ENCODE measurements around the gene ASB8.
A peak's percentile ranks its signal among the peaks of the same experiment; 100 is the strongest.
"Not testable (repeated sequence)": the region's sequence is repeated elsewhere in the genome, so short reads cannot be mapped to it uniquely, and the experiment has no call there.

The ASB8 gene

DNA sequence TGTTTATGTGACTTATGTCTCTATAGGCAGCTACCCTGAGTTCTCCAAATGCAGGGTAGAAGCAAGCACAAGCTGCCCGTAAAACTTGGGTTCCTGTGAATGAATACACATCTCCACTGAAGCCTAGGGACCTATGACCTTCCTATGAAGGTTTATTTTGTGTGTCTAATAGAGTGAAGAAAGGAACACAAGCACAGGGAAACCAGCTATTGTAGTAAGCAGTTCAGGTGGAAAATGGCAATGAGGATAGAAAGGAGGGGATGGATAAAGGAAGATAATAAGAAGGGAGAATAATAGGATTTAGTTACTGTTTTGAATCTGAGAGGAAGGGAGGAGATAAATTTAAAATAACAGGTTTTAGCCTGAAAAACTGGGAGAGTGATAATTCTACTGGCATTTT lies 35.8 kb downstream of the ASB8 start:
- H3K4me3 ChIP-seq: no peak overlapping the region
- H4K20me1 ChIP-seq: no peaks in the 10 kb centered on the region
- no peaks in the 10 kb centered on the region for H3K9me3 ChIP-seq (replicated peaks in 1 of 11)
- H3K27ac ChIP-seq: no peak overlapping the region
- no peak for TF ChIP-seq Cebpa-rat (IDR thresholded peaks at IDR 0.05)
- H3K36me3 ChIP-seq: peaks cover 40 to 50% (median 45%) of the 10 kb centered on the region in 11 experiments
- peak overlapping the region in 5 of 11 experiments; percentile 80 to 96 (median 90); a peak in 5 of 22 replicates for H3K4me2 ChIP-seq
- no peaks in the 10 kb centered on the region for H3K27me3 ChIP-seq
- no peak overlapping the region for H3K9ac ChIP-seq
- H3K4me1 ChIP-seq: peaks cover 18 to 37% (median 25%) of the 10 kb centered on the region in 10 experiments

- Histone ChIP-seq H3K27me3 (no peaks in the 10 kb centered on the region), H4K20me1 (no peaks in the 10 kb centered on the region), H3K4me3 (peak overlapping the region; percentile 65 to 85 (median 76)), H3K9ac (peak overlapping the region; percentile 73 to 82 (median 80)), H3K27ac (peak overlapping the region; percentile 8 to 80 (median 72); a peak in 21 of 22 replicates), H3K4me2 (peak overlapping the region; percentile 76 to 96 (median 90)), H3K36me3 (peaks cover 23 to 33% (median 29%) of the 10 kb centered on the region in 11 experiments), H3K9me3 (replicated peaks in 1 of 11) (no peaks in the 10 kb centered on the region), H3K4me1 (peaks cover 18 to 37% (median 25%) of the 10 kb centered on the region in 10 experiments)
- no peak for TF ChIP-seq Cebpa-rat (IDR thresholded peaks at IDR 0.05)
Observed at GRCh38 chr12:48119834-48120195, 37.5 kb downstream of the ASB8 start.

- no peaks in the 10 kb centered on the region for H3K9me3 ChIP-seq (replicated peaks in 1 of 11)
- no peaks in the 10 kb centered on the region for H3K27me3 ChIP-seq
- peaks cover 18 to 37% (median 25%) of the 10 kb centered on the region in 10 experiments for H3K4me1 ChIP-seq
- peak within 1 kb of the TSS; percentile 76 to 96 (median 90) for H3K4me2 ChIP-seq
- peaks cover 18 to 27% (median 23%) of the 10 kb centered on the region in 11 experiments for H3K36me3 ChIP-seq
- peak within 1 kb of the TSS; percentile 73 to 82 (median 80) for H3K9ac ChIP-seq
- H4K20me1 ChIP-seq: no peaks in the 10 kb centered on the region
- peak within 1 kb of the TSS; percentile 65 to 85 (median 76) for H3K4me3 ChIP-seq
- peak within 1 kb of the TSS; percentile 8 to 80 (median 72); a peak in 21 of 22 replicates for H3K27ac ChIP-seq
- no peak for TF ChIP-seq Cebpa-rat (IDR thresholded peaks at IDR 0.05)
Observed at GRCh38 chr12:48119078-48119833, 38.1 kb downstream of the ASB8 start, which contains the start of gene PFKM. Gene PFKM (plus strand): TSS chr12:48119364. CDS start chr12:48122775, 3,411 bp downstream.

DNA sequence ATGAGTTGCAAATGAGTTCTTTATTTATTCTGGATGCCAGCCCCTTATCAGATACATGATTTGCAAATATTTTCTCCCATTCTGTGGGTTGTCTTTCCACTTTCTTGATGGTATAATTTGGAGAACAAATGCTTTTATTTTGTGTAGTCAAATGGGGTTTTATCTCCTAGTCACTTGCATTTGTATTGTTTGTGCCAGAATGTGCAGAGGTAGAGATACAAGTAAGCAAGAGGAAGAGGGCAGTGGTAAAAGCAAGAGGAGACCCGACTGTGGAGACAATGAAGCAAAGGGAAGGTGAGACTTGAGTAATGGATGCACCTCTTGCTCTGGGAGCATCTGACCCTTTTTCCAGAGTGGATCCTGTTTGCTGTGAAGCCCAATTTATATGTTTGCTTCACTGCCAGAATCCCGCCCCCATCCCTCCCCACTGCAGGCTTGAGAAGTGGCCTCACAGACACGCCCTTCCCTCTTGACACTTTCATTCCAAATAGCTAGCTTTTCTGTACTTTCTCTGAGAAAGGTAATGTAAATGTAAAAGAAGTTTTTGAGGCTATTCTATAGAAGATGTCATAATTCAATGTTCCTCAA lies 38.9 kb downstream of the ASB8 start:
- Histone ChIP-seq H3K36me3 (peaks cover 9 to 19% (median 14%) of the 10 kb centered on the region in 11 experiments), H3K27ac (0 out of 22 replicates have a peak overlapping the region, but pooled peaks of 1 of the 11 experiments have one; percentile 73), H3K9me3 (replicated peaks in 1 of 11) (no peaks in the 10 kb centered on the region), H3K27me3 (no peaks in the 10 kb centered on the region), H3K9ac (peak overlapping the region in 2 of 11 experiments; percentile 80 to 82; a peak in 3 of 22 replicates), H4K20me1 (no peaks in the 10 kb centered on the region), H3K4me1 (peaks cover 18 to 37% (median 25%) of the 10 kb centered on the region in 10 experiments), H3K4me3 (peak overlapping the region in 9 of 10 experiments; percentile 65 to 85 (median 74); a peak in 8 of 20 replicates), H3K4me2 (peak overlapping the region; percentile 76 to 96 (median 90))
- TF ChIP-seq Cebpa-rat (IDR thresholded peaks at IDR 0.05): no peak

- Histone ChIP-seq H3K4me2 (no peak overlapping the region), H3K27me3 (no peaks in the 10 kb centered on the region), H3K27ac (no peak overlapping the region), H3K36me3 (no peaks in the 10 kb centered on the region), H3K9me3 (replicated peaks in 1 of 11) (no peaks in the 10 kb centered on the region), H3K4me3 (no peak overlapping the region), H3K9ac (no peak overlapping the region), H4K20me1 (no peaks in the 10 kb centered on the region), H3K4me1 (peaks cover 18 to 26% (median 20%) of the 10 kb centered on the region in 10 experiments)
- TF ChIP-seq Cebpa-rat (IDR thresholded peaks at IDR 0.05): no peak
Observed at GRCh38 chr12:48115957-48116356, 41.4 kb downstream of the ASB8 start.

DNA sequence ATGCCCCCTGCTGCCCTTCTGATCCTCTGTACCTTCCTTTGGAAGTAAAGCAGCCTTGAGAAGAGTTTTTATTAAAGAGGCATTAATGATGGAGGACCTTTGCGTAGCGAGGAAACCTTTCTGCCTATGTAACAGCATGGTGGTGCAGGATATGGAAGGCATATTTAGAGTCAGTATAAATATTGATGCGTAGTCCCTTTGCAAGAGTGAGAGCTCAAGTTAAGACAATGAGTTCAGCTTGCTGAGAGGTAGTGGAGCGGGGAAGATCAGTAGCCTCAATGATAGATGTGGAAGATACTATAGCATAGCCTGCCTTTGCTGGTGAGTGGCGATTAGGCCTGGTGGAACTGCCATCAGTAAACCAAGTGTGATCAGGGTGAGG lies 46.0 kb downstream of the ASB8 start:
- not testable (repeated sequence) for H3K4me2 ChIP-seq

DNA sequence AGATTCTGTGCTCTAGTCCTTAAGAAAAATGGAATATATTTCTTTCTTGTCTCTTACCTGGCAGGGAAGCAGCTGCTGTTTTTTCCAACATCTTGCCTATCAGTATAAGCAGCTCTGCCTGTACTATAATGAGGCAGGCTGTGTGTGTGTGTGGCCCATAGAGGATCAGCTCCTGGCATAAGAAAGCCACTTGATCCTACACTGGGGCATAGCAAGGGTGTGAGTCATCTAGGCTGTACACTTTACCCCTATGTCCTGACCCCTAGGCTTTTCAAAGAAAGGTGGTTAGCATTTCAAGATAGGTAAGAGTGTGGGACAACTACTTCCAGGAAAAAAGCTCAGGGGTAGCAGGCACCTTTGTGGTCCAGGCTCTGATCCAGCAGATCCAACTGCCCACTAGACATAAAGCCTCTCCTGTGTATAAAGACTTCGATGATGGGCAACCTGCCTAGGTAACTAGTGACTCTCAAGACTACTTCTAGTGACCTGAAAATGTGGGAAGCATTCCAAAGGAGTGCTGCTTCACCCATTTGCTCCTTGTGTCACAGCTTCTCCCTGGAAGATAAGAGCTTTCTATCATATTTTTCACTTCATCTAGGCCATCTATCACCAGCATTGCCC lies 46.5 kb downstream of the ASB8 start:
- TF ChIP-seq Cebpa-rat (IDR thresholded peaks at IDR 0.05): no peak
- Histone ChIP-seq H3K27ac (no peak overlapping the region), H3K4me3 (no peak overlapping the region), H3K9ac (no peak overlapping the region), H3K27me3 (no peaks in the 10 kb centered on the region), H4K20me1 (no peaks in the 10 kb centered on the region), H3K9me3 (replicated peaks in 1 of 11) (no peaks in the 10 kb centered on the region), H3K4me2 (no peak overlapping the region), H3K36me3 (no peaks in the 10 kb centered on the region), H3K4me1 (peaks cover 18 to 31% (median 25%) of the 10 kb centered on the region in 10 experiments)

More for the DNA sequence above, 46.0 kb downstream of the ASB8 start:
- H3K4me3 ChIP-seq; H4K20me1 ChIP-seq; H3K27me3 ChIP-seq; H3K36me3 ChIP-seq; H3K9ac ChIP-seq; H3K9me3 ChIP-seq (replicated peaks in 1 of 11); H3K27ac ChIP-seq: not testable (repeated sequence)
- peaks cover 18 to 31% (median 25%) of the 10 kb centered on the region in 10 experiments for H3K4me1 ChIP-seq

DNA sequence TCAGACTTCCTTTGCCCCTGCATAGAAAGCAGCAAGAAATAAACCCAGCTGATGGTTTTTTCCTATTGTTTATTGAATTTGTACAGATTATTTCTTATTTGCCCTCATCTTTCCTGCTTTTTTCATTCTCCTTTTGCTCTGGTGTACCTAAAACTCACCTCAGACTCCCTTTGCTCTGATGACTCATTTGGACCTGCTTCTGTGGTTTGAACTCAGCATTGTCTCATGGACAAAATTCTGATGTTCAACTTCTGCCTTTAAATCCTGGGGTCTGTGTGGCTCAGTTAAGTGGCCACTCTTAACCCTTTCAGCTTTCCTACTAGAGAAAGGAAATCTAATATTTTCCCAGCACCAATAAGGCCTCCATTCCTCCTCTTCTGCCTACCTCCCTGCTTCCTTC lies 47.9 kb downstream of the ASB8 start:
- Histone ChIP-seq H3K4me2 (peak overlapping the region in 7 of 11 experiments; percentile 9 to 55 (median 34); a peak in 12 of 22 replicates), H4K20me1 (no peaks in the 10 kb centered on the region), H3K36me3 (no peaks in the 10 kb centered on the region), H3K9ac (no peak overlapping the region), H3K9me3 (replicated peaks in 1 of 11) (no peaks in the 10 kb centered on the region), H3K4me3 (no peak overlapping the region), H3K27ac (no peak overlapping the region), H3K4me1 (peaks cover 23 to 32% (median 30%) of the 10 kb centered on the region in 10 experiments), H3K27me3 (no peaks in the 10 kb centered on the region)
- no peak for TF ChIP-seq Cebpa-rat (IDR thresholded peaks at IDR 0.05)
